Measurements from ENCODE around the gene ZMYND19.
A peak's percentile ranks its signal among the peaks of the same experiment; 100 is the strongest.
"Not testable (repeated sequence)": the region's sequence is repeated elsewhere in the genome, so short reads cannot be mapped to it uniquely, and the experiment has no call there.

Gene ZMYND19

DNA sequence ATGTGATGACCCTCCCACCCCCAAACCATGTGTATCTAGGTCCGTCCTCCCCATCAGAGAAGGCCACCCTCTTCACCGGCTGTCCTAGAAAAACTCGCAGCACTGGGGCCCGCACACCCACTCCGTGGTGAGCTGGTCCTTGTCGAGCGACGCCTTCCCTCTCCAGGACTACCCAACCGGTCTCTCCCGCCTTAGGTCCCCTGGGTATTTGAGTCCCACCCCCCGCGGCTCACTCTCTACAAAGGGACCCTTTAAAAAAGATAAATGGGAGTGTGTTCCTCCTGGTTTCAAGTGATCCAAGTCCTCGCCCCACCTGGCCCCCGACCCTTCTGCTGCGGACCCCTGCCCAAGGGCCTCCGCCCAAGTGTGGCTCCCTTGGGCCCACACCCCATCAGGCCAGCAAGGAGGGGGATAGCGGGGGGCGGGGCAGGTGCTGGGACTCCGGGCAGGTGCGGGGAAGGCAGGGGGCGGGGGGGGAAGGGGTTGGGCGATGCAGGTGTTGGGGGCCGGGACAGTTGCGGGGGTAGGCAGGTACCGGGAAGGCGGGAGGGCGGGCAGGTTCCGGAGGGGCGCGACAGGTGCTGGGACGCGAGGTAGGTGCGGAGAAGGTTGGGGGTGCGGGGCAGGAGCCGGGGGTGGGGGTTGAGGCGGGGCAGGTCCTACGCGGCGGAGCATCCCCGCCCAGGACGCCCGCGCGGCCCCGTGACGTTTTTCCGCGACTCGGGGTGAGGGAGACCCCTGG lies 14.2 kb upstream of the ZMYND19 start:
- Histone ChIP-seq H3K79me2 (ENCODE audit: control insufficient read depth, insufficient read depth, low read length, unreplicated experiment) (peaks cover 5% of the 10 kb centered on the region), H3K36me3 (ENCODE audit: insufficient read depth, low read length) (no peaks in the 10 kb centered on the region), H3K27me3 (ENCODE audit: insufficient read depth, low read length) (no peaks in the 10 kb centered on the region), H2AFZ (ENCODE audit: low read length, unreplicated experiment) (no peak overlapping the region), H3K27ac (ENCODE audit: low read depth, low read length) (no peak overlapping the region), H3K4me3 (ENCODE audit: low read depth, low read length) (peak overlapping the region; percentile 62; the same call in 1 of the 2 replicates), H3K4me1 (ENCODE audit: control insufficient read depth, insufficient read depth, low read length, unreplicated experiment) (peaks cover 11% of the 10 kb centered on the region)

DNA sequence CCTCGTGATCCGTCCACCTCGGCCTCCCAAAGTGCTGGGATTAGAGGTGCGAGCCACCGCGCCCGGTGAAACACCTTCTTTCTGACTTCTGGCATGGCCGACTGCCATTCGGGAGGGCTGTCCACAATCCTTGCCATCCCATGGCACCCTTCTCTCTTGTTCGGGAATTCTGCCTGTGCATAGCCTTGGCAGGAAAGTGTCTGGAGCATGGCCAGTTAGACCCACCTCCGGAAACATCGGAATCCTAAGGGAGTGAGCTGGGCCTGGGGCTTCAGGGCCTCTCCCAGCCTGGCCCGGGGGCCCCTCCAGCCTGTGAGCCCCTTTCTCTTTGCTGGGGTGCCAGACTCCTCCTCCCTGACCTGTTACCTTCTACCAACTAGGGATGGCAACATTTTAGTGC lies 13.6 kb upstream of the ZMYND19 start:
- H2AFZ ChIP-seq (ENCODE audit: low read length, unreplicated experiment): no peak overlapping the region
- no peaks in the 10 kb centered on the region for H3K27me3 ChIP-seq (ENCODE audit: insufficient read depth, low read length)
- H3K36me3 ChIP-seq (ENCODE audit: insufficient read depth, low read length): no peaks in the 10 kb centered on the region
- H3K79me2 ChIP-seq (ENCODE audit: control insufficient read depth, insufficient read depth, low read length, unreplicated experiment): peaks cover 5% of the 10 kb centered on the region
- H3K4me1 ChIP-seq (ENCODE audit: control insufficient read depth, insufficient read depth, low read length, unreplicated experiment): peaks cover 11% of the 10 kb centered on the region
- H3K4me3 ChIP-seq (ENCODE audit: low read depth, low read length): no peak overlapping the region
- no peak overlapping the region for H3K27ac ChIP-seq (ENCODE audit: low read depth, low read length)

DNA sequence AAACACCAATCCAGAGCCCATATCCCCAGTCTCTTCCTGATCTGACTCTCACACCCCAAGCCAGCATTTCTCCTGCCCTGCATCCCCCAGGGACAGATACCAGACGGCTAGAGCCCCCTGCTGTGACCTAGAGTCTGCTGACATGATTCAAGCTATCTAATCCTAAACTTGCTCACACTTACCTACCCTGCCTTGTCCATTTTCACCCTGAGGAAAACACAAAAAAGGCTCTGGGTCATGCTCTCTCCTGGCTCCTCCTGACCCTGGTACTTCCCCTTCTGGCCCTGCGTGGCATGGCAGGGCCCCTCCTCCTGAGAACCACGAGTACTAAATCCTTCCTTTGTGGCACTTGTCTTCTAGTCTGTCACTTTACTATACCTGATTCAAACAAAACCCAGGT lies 12.3 kb upstream of the ZMYND19 start:
- H3K27ac ChIP-seq (ENCODE audit: low read depth, low read length): no peak overlapping the region
- no peaks in the 10 kb centered on the region for H3K27me3 ChIP-seq (ENCODE audit: insufficient read depth, low read length)
- peaks cover 5% of the 10 kb centered on the region for H3K79me2 ChIP-seq (ENCODE audit: control insufficient read depth, insufficient read depth, low read length, unreplicated experiment)
- H3K4me3 ChIP-seq (ENCODE audit: low read depth, low read length): no peak overlapping the region
- no peaks in the 10 kb centered on the region for H3K36me3 ChIP-seq (ENCODE audit: insufficient read depth, low read length)
- no peak overlapping the region for H2AFZ ChIP-seq (ENCODE audit: low read length, unreplicated experiment)
- peaks cover 11% of the 10 kb centered on the region for H3K4me1 ChIP-seq (ENCODE audit: control insufficient read depth, insufficient read depth, low read length, unreplicated experiment)

DNA sequence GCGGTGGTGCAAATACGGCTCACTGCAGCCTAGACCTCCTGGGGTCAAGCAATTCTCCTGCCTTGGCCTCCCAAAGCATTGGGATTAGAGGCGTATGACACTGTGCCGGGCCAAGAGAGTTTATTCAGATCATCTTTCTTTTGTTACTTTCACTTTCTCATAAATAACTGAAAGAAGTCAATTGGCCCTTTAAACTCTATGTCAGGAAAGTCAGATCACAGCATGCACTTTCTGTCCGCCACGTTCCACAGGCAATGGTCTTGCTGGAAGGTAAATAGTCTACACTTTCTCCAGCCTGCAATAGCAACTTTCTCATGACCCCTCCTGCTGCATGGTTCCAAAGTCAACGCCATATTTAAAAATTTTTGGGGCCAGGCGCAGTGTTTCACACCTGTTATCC lies 8.6 kb upstream of the ZMYND19 start:
- no peak overlapping the region for H3K4me3 ChIP-seq (ENCODE audit: low read depth, low read length)
- H3K79me2 ChIP-seq (ENCODE audit: control insufficient read depth, insufficient read depth, low read length, unreplicated experiment): no peaks in the 10 kb centered on the region
- no peaks in the 10 kb centered on the region for H3K27me3 ChIP-seq (ENCODE audit: insufficient read depth, low read length)
- H3K27ac ChIP-seq (ENCODE audit: low read depth, low read length): no peak overlapping the region
- no peak overlapping the region for H2AFZ ChIP-seq (ENCODE audit: low read length, unreplicated experiment)
- no peaks in the 10 kb centered on the region for H3K4me1 ChIP-seq (ENCODE audit: control insufficient read depth, insufficient read depth, low read length, unreplicated experiment)
- no peaks in the 10 kb centered on the region for H3K36me3 ChIP-seq (ENCODE audit: insufficient read depth, low read length)

DNA sequence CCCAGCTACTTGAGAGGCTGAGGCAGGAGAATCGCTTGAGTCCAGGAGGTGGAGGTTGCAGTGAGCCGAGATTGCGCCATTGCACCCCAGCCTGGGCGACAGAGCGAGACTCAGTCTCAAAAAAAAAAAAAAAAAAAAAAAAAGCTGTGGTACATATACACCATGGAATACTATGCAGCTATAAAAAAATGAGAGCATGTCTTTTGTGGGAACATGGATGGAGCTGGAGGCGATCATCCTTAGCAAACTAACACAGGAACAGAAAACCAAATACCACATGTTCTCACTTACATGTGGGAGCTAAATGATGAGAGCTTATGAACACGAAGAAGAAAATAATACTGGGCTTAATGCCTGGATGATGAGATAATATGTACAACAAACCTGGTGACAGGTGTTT lies 6.3 kb upstream of the ZMYND19 start:
- H3K36me3 ChIP-seq (ENCODE audit: insufficient read depth, low read length); H3K27me3 ChIP-seq (ENCODE audit: insufficient read depth, low read length); H3K4me3 ChIP-seq (ENCODE audit: low read depth, low read length); H3K79me2 ChIP-seq (ENCODE audit: control insufficient read depth, insufficient read depth, low read length, unreplicated experiment); H3K4me1 ChIP-seq (ENCODE audit: control insufficient read depth, insufficient read depth, low read length, unreplicated experiment); H3K27ac ChIP-seq (ENCODE audit: low read depth, low read length); H2AFZ ChIP-seq (ENCODE audit: low read length, unreplicated experiment): not testable (repeated sequence)

DNA sequence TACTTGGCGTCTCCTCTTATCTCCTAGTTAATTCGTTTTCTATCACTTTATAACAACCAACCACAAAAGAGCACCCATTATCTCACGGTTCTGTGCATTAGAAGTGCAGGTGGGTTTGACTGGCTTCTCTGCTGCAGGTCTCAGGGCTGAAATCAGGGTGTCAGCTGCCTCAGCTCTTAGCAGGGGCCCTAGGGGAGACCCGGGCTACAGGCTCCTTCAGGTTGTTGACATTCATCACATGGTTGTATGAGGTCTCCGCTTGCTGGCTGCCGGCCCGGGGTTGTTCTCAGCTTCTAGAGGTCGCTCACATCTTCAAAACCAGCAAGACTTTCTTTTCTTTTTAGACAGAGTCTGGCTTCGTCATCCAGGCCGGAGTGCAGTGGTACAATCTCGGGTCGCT lies 2.9 kb upstream of the ZMYND19 start:
- Histone ChIP-seq H3K4me1 (ENCODE audit: control insufficient read depth, insufficient read depth, low read length, unreplicated experiment) (peaks cover 10% of the 10 kb centered on the region), H3K79me2 (ENCODE audit: control insufficient read depth, insufficient read depth, low read length, unreplicated experiment) (peaks cover 20% of the 10 kb centered on the region), H3K27me3 (ENCODE audit: insufficient read depth, low read length) (no peaks in the 10 kb centered on the region), H3K36me3 (ENCODE audit: insufficient read depth, low read length) (no peaks in the 10 kb centered on the region), H3K4me3 (ENCODE audit: low read depth, low read length) (no peak overlapping the region), H3K27ac (ENCODE audit: low read depth, low read length) (no peak overlapping the region), H2AFZ (ENCODE audit: low read length, unreplicated experiment) (no peak overlapping the region)

DNA sequence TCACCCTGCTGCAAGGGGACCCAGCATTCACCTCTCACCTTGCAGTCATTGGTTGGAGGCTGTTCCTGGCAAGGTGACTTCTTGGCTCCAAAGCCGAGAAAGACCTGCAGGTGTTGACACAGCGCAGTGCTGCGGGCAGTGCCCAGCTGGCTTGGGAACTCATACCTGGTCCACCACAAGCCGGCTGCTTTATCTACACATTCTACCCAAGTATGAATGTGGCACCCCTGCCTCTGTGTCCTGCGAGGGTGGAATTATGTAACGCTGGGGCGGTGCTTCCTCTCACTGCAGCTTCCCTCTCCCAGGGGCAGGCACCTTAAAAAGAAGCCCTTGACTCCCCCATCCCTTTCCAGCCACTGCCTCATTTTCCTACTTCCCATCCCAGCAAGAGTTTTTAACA lies 2.5 kb upstream of the ZMYND19 start:
- Histone ChIP-seq H3K4me1 (ENCODE audit: control insufficient read depth, insufficient read depth, low read length, unreplicated experiment) (peaks cover 10% of the 10 kb centered on the region), H3K36me3 (ENCODE audit: insufficient read depth, low read length) (no peaks in the 10 kb centered on the region), H2AFZ (ENCODE audit: low read length, unreplicated experiment) (no peak overlapping the region), H3K27me3 (ENCODE audit: insufficient read depth, low read length) (no peaks in the 10 kb centered on the region), H3K4me3 (ENCODE audit: low read depth, low read length) (no peak overlapping the region), H3K27ac (ENCODE audit: low read depth, low read length) (no peak overlapping the region), H3K79me2 (ENCODE audit: control insufficient read depth, insufficient read depth, low read length, unreplicated experiment) (peaks cover 24% of the 10 kb centered on the region)

DNA sequence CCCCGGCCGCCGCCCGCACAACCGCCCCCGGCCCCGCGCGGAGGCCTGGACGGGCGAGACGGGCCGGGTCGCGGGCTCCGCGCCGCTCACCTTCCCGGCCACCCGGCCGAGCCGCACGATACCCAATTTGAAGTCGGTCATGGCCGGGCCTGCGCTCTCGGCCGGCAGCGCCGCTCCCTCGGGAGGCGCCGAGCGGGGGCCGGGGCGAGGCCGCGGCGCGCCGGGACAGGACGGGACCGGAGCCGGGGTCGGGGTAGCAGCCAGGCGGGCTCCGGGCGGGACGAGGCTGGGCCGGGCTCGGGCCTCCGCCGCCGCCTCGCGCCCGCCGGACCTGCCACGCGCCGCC lies 216 bp downstream of the ZMYND19 start:
- peaks cover 36% of the 10 kb centered on the region for H3K79me2 ChIP-seq (ENCODE audit: control insufficient read depth, insufficient read depth, low read length, unreplicated experiment)
- no peak overlapping the region for H2AFZ ChIP-seq (ENCODE audit: low read length, unreplicated experiment)
- peak overlapping the region; percentile 99 for H3K4me3 ChIP-seq (ENCODE audit: low read depth, low read length)
- no peak overlapping the region for H3K27ac ChIP-seq (ENCODE audit: low read depth, low read length)
- peaks cover 10% of the 10 kb centered on the region for H3K4me1 ChIP-seq (ENCODE audit: control insufficient read depth, insufficient read depth, low read length, unreplicated experiment)
- no peaks in the 10 kb centered on the region for H3K27me3 ChIP-seq (ENCODE audit: insufficient read depth, low read length)
- H3K36me3 ChIP-seq (ENCODE audit: insufficient read depth, low read length): peaks cover 11% of the 10 kb centered on the region; the same call in 1 of the 2 replicates

DNA sequence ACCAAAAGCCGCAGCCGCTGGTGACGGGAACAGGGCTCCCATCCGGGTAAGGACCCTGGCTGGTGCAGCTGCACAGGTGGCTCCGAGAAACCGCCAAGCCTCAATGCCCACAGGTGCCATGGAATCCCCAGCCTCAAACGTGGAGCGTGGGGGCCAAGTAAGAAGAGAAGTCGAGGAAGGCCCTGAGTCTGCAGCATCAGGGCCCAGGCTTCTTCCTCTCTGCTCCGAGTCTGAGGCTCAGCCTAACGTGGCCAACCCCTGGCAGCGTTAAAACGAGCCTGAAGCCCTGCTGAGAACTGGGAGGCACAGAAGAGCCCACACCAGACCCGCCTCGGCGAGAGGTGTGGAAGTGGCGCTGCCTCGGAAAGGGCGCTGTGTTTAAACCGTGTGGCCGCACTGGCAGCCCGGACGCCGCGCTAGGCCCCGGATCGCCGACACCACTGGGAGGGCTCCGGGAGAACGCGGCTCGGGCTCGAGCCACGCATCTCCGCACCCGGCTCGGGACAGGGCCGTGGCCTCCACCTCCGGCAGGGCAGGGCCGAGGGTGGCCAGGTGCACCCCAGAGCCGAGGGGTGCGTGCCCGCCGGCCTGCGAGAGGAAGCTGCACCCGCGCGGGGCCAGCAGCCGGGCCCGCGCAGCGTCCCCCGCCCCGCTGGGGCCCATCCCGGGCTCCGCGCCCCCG lies 730 bp downstream of the ZMYND19 start:
- H2AFZ ChIP-seq (ENCODE audit: low read length, unreplicated experiment): peak overlapping the region; percentile 25
- H3K4me3 ChIP-seq (ENCODE audit: low read depth, low read length): peak overlapping the region; percentile 99
- H3K36me3 ChIP-seq (ENCODE audit: insufficient read depth, low read length): peaks cover 11% of the 10 kb centered on the region; the same call in 1 of the 2 replicates
- H3K27ac ChIP-seq (ENCODE audit: low read depth, low read length): no peak overlapping the region
- no peaks in the 10 kb centered on the region for H3K27me3 ChIP-seq (ENCODE audit: insufficient read depth, low read length)
- peaks cover 10% of the 10 kb centered on the region for H3K4me1 ChIP-seq (ENCODE audit: control insufficient read depth, insufficient read depth, low read length, unreplicated experiment)
- H3K79me2 ChIP-seq (ENCODE audit: control insufficient read depth, insufficient read depth, low read length, unreplicated experiment): peaks cover 36% of the 10 kb centered on the region

DNA sequence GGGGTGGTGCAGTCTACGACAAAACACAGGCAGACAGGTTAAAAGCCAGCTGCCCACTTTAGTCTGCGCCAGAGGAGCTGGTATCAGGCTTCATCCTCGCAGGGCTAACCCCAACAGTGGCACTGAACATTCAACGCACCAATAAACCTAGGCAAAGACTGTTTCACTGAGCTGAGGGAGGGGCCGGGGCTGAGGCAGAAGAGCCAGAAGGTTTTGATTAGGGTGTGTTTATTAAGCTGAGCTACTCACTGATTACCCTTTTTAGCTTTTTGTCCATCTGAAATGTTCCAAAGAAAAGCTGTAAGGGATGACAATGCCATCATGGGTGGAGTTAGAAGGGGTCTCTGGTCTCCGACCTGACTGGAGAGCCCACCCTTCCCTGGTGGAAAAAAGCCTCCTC lies 1.4 kb downstream of the ZMYND19 start:
- Histone ChIP-seq H2AFZ (ENCODE audit: low read length, unreplicated experiment) (no peak overlapping the region), H3K27ac (ENCODE audit: low read depth, low read length) (no peak overlapping the region), H3K36me3 (ENCODE audit: insufficient read depth, low read length) (peaks cover 11% of the 10 kb centered on the region; the same call in 1 of the 2 replicates), H3K79me2 (ENCODE audit: control insufficient read depth, insufficient read depth, low read length, unreplicated experiment) (peaks cover 36% of the 10 kb centered on the region), H3K27me3 (ENCODE audit: insufficient read depth, low read length) (no peaks in the 10 kb centered on the region), H3K4me3 (ENCODE audit: low read depth, low read length) (peak overlapping the region; percentile 99), H3K4me1 (ENCODE audit: control insufficient read depth, insufficient read depth, low read length, unreplicated experiment) (peaks cover 10% of the 10 kb centered on the region)

DNA sequence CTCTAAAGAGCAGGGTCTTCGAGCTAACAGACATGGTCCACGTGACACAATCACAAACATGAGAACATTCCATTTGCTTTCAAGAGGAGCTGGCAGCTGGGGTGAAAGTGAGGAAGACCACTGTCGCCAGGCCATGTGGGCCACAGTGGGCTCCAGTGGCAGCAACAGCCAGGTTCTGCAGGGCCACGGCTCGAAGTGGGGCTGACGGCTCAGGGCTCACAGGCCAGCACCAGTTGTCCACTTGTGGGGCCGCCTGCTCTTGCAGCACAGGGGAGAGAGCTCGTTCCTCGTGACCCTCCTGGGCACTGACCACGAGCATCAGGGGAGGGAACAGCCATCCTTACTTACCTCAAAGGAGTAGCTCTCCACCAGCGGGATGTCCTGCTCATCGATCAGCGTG lies 2.0 kb downstream of the ZMYND19 start:
- Histone ChIP-seq H3K36me3 (ENCODE audit: insufficient read depth, low read length) (peaks cover 12% of the 10 kb centered on the region; the same call in 1 of the 2 replicates), H3K79me2 (ENCODE audit: control insufficient read depth, insufficient read depth, low read length, unreplicated experiment) (peaks cover 39% of the 10 kb centered on the region), H3K4me1 (ENCODE audit: control insufficient read depth, insufficient read depth, low read length, unreplicated experiment) (peaks cover 10% of the 10 kb centered on the region), H2AFZ (ENCODE audit: low read length, unreplicated experiment) (no peak overlapping the region), H3K27me3 (ENCODE audit: insufficient read depth, low read length) (no peaks in the 10 kb centered on the region), H3K4me3 (ENCODE audit: low read depth, low read length) (peak overlapping the region; percentile 99; the same call in 1 of the 2 replicates), H3K27ac (ENCODE audit: low read depth, low read length) (no peak overlapping the region)

All from ACC112 (cell line).